GM12878 (cell line): ENCODE results near the gene DHDDS. TPM values are rescaled to one million over a fixed set of nuclear protein-coding genes. Genes with fewer than 3 reads are reported as not detected.

Experiments used
- NR2F1 ChIP-seq: fragments of 450-650 bp; conservative IDR thresholded peaks from 2 replicates; pipeline ENCODE4 v1.6.1; 2017; ENCODE audit warnings: mild to moderate bottlenecking
- ZNF622 ChIP-seq: fragments of 450-650 bp; IDR thresholded peaks from 2 replicates; pipeline ENCODE4 v1.6.1; 2017; ENCODE audit warnings: mild to moderate bottlenecking, inconsistent platforms
- polyA plus RNA-seq, 11 experiments: library from polyadenylated mRNA; depleted of rRNA in 4 of 11; unstranded in 6 of 11; stranded (reverse) in 5 of 11; fragments of >200 nt; fragmentation: Nextera tagmentation in 4 of 11; fragmentation: Illumina TruSeq in 1 of 11; extraction: Ambion mirVana in 4 of 11; extraction: Trizol in 1 of 11; gene quantifications; 1 replicate in 1 of 11; 2 replicates in 10 of 11; pipeline versions ENCODE4 v1.2.1 to v1.2.3, GENCODE V29; 2011 to 2016; ENCODE audit warnings: inconsistent platforms in 2 of 11, missing spikeins in 2 of 11, low read depth in 1 of 11
- total RNA-seq, 4 experiments: library from RNA; depleted of rRNA in 3 of 4; stranded (reverse); fragments of >200 nt in 3 of 4; fragmentation: Illumina TruSeq in 1 of 4; extraction: Trizol in 1 of 4; gene quantifications; 2 replicates each; pipeline versions ENCODE4 v1.2.1 to v1.2.3, GENCODE V29; 2013 to 2021
- TF ChIP-seq, protein P1 (sequence below): IDR thresholded peaks from 2 replicates; pipeline ENCODE4 v1.6.1; 2012; ENCODE audit warnings: improper control_type of control experiment, low read depth, low read length; ENCODE audit not compliant: insufficient replicate concordance

Gene DHDDS
- total and polyA plus RNA-seq, 10 of the 15 experiments (the other 5 are each of a cell fraction or from before 2014, with no cell fraction given) = 22.7 to 47.5 (median 36.4) TPM

- TF ChIP-seq, protein P1, sequence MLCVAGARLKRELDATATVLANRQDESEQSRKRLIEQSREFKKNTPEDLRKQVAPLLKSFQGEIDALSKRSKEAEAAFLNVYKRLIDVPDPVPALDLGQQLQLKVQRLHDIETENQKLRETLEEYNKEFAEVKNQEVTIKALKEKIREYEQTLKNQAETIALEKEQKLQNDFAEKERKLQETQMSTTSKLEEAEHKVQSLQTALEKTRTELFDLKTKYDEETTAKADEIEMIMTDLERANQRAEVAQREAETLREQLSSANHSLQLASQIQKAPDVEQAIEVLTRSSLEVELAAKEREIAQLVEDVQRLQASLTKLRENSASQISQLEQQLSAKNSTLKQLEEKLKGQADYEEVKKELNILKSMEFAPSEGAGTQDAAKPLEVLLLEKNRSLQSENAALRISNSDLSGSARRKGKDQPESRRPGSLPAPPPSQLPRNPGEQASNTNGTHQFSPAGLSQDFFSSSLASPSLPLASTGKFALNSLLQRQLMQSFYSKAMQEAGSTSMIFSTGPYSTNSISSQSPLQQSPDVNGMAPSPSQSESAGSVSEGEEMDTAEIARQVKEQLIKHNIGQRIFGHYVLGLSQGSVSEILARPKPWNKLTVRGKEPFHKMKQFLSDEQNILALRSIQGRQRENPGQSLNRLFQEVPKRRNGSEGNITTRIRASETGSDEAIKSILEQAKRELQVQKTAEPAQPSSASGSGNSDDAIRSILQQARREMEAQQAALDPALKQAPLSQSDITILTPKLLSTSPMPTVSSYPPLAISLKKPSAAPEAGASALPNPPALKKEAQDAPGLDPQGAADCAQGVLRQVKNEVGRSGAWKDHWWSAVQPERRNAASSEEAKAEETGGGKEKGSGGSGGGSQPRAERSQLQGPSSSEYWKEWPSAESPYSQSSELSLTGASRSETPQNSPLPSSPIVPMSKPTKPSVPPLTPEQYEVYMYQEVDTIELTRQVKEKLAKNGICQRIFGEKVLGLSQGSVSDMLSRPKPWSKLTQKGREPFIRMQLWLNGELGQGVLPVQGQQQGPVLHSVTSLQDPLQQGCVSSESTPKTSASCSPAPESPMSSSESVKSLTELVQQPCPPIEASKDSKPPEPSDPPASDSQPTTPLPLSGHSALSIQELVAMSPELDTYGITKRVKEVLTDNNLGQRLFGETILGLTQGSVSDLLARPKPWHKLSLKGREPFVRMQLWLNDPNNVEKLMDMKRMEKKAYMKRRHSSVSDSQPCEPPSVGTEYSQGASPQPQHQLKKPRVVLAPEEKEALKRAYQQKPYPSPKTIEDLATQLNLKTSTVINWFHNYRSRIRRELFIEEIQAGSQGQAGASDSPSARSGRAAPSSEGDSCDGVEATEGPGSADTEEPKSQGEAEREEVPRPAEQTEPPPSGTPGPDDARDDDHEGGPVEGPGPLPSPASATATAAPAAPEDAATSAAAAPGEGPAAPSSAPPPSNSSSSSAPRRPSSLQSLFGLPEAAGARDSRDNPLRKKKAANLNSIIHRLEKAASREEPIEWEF = no peak
- TF ChIP-seq ZNF622 (no peak), NR2F1 (no peak)
- TF ChIP-seq, all 136 proteins: peak for 4
Observed at GRCh38 chr1:26520339-26520738, 88.2 kb downstream of the DHDDS start (continued).

Other genes starting within 250 kb of the DHDDS start
Only the 7 nearest of the 10 such genes appear.
- 8.1 and 8.5 TPM in 2 replicates for gene UBXN11, start 125.7 kb upstream of the DHDDS start, total RNA-seq (2014; rRNA removed)
- gene UBXN11, start 125.7 kb upstream of the DHDDS start, total RNA-seq (2014; rRNA removed; fragmentation: Illumina TruSeq; extraction: Trizol) = 5.7 and 6.2 TPM in 2 replicates
- 16.8 and 19.3 TPM in 2 replicates for gene UBXN11, start 125.7 kb upstream of the DHDDS start, total RNA-seq (2021)
- 7.6 and 10.8 TPM in 2 replicates for gene UBXN11, start 125.7 kb upstream of the DHDDS start, polyA plus RNA-seq (2011; rRNA removed)
- gene UBXN11, start 125.7 kb upstream of the DHDDS start, polyA plus RNA-seq (2014; fragmentation: Illumina TruSeq; extraction: Trizol) = 3.5 and 8.1 TPM in 2 replicates
- gene UBXN11, start 125.7 kb upstream of the DHDDS start, polyA plus RNA-seq (2014; fragmentation: Nextera tagmentation; extraction: Ambion mirVana) = 1 to 10 TPM in 1 of 2 experiments, under 1 TPM in 1; 0.32 to 1.2 TPM
- 24.3 and 26.5 TPM in 2 replicates for gene UBXN11, start 125.7 kb upstream of the DHDDS start, polyA plus RNA-seq (2014; rRNA removed)
- 10 to 100 TPM; 27.7 to 34.4 TPM for gene UBXN11, start 125.7 kb upstream of the DHDDS start, polyA plus RNA-seq (2016; fragmentation: Nextera tagmentation; extraction: Ambion mirVana)
- gene CD52, start 114.4 kb upstream of the DHDDS start, total RNA-seq (2014; rRNA removed) = 237 and 262 TPM in 2 replicates
- 637 and 673 TPM in 2 replicates for gene CD52, start 114.4 kb upstream of the DHDDS start, total RNA-seq (2014; rRNA removed; fragmentation: Illumina TruSeq; extraction: Trizol)
- gene CD52, start 114.4 kb upstream of the DHDDS start, total RNA-seq (2021) = 291 and 301 TPM in 2 replicates
- gene CD52, start 114.4 kb upstream of the DHDDS start, polyA plus RNA-seq (2011; rRNA removed) = 453 and 508 TPM in 2 replicates
- gene CD52, start 114.4 kb upstream of the DHDDS start, polyA plus RNA-seq (2014; fragmentation: Illumina TruSeq; extraction: Trizol) = 882 and 1,118 TPM in 2 replicates
- gene CD52, start 114.4 kb upstream of the DHDDS start, polyA plus RNA-seq (2014; fragmentation: Nextera tagmentation; extraction: Ambion mirVana) = 1,000 to 10,000 TPM; 2,664 to 2,736 TPM
- 488 and 610 TPM in 2 replicates for gene CD52, start 114.4 kb upstream of the DHDDS start, polyA plus RNA-seq (2014; rRNA removed)
- 100 to 1,000 TPM; 382 to 390 TPM for gene CD52, start 114.4 kb upstream of the DHDDS start, polyA plus RNA-seq (2016; fragmentation: Nextera tagmentation; extraction: Ambion mirVana)
- gene CRYBG2, start 78.2 kb upstream of the DHDDS start, total RNA-seq (2014; rRNA removed) = 0.06 TPM in 1 of 2 replicates, not detected in the other
- gene CRYBG2, start 78.2 kb upstream of the DHDDS start, total RNA-seq (2014; rRNA removed; fragmentation: Illumina TruSeq; extraction: Trizol) = not detected in 2 replicates
- 0.03 TPM in 1 of 2 replicates, not detected in the other for gene CRYBG2, start 78.2 kb upstream of the DHDDS start, total RNA-seq (2021)
- 0.16 and 0.30 TPM in 2 replicates for gene CRYBG2, start 78.2 kb upstream of the DHDDS start, polyA plus RNA-seq (2011; rRNA removed)
- not detected in 2 replicates for gene CRYBG2, start 78.2 kb upstream of the DHDDS start, polyA plus RNA-seq (2014; fragmentation: Illumina TruSeq; extraction: Trizol)
- not detected for gene CRYBG2, start 78.2 kb upstream of the DHDDS start, polyA plus RNA-seq (2014; fragmentation: Nextera tagmentation; extraction: Ambion mirVana)
- gene CRYBG2, start 78.2 kb upstream of the DHDDS start, polyA plus RNA-seq (2014; rRNA removed) = 0.04 and 0.25 TPM in 2 replicates
- 1 to 10 TPM in 1 of 2 experiments, under 1 TPM in 1; 0.50 to 1.2 TPM for gene CRYBG2, start 78.2 kb upstream of the DHDDS start, polyA plus RNA-seq (2016; fragmentation: Nextera tagmentation; extraction: Ambion mirVana)
- gene ZNF683, start 59.6 kb upstream of the DHDDS start, total RNA-seq (2014; rRNA removed) = not detected in 2 replicates
- gene ZNF683, start 59.6 kb upstream of the DHDDS start, total RNA-seq (2014; rRNA removed; fragmentation: Illumina TruSeq; extraction: Trizol) = not detected in 2 replicates
- not detected in 2 replicates for gene ZNF683, start 59.6 kb upstream of the DHDDS start, total RNA-seq (2021)
- gene ZNF683, start 59.6 kb upstream of the DHDDS start, polyA plus RNA-seq (2011; rRNA removed) = not detected in 2 replicates
- gene ZNF683, start 59.6 kb upstream of the DHDDS start, polyA plus RNA-seq (2014; fragmentation: Illumina TruSeq; extraction: Trizol) = not detected in 2 replicates
- not detected for gene ZNF683, start 59.6 kb upstream of the DHDDS start, polyA plus RNA-seq (2014; fragmentation: Nextera tagmentation; extraction: Ambion mirVana)
- gene ZNF683, start 59.6 kb upstream of the DHDDS start, polyA plus RNA-seq (2014; rRNA removed) = not detected in 2 replicates
- gene ZNF683, start 59.6 kb upstream of the DHDDS start, polyA plus RNA-seq (2016; fragmentation: Nextera tagmentation; extraction: Ambion mirVana) = not detected
- not detected in 2 replicates for gene LIN28A, start 21.5 kb upstream of the DHDDS start, total RNA-seq (2014; rRNA removed)
- gene LIN28A, start 21.5 kb upstream of the DHDDS start, total RNA-seq (2014; rRNA removed; fragmentation: Illumina TruSeq; extraction: Trizol) = not detected in 2 replicates
- 0.58 and 0.59 TPM in 2 replicates for gene LIN28A, start 21.5 kb upstream of the DHDDS start, total RNA-seq (2021)
- not detected in 2 replicates for gene LIN28A, start 21.5 kb upstream of the DHDDS start, polyA plus RNA-seq (2011; rRNA removed)
- not detected in 2 replicates for gene LIN28A, start 21.5 kb upstream of the DHDDS start, polyA plus RNA-seq (2014; fragmentation: Illumina TruSeq; extraction: Trizol)
- gene LIN28A, start 21.5 kb upstream of the DHDDS start, polyA plus RNA-seq (2014; fragmentation: Nextera tagmentation; extraction: Ambion mirVana) = not detected
- gene LIN28A, start 21.5 kb upstream of the DHDDS start, polyA plus RNA-seq (2014; rRNA removed) = not detected in 2 replicates
- under 1 TPM; 0.13 to 0.30 TPM for gene LIN28A, start 21.5 kb upstream of the DHDDS start, polyA plus RNA-seq (2016; fragmentation: Nextera tagmentation; extraction: Ambion mirVana)
- gene HMGN2, start 40.1 kb downstream of the DHDDS start, total RNA-seq (2014; rRNA removed) = 678 and 698 TPM in 2 replicates
- gene HMGN2, start 40.1 kb downstream of the DHDDS start, total RNA-seq (2014; rRNA removed; fragmentation: Illumina TruSeq; extraction: Trizol) = 496 and 526 TPM in 2 replicates
- gene HMGN2, start 40.1 kb downstream of the DHDDS start, total RNA-seq (2021) = 687 and 709 TPM in 2 replicates
- gene HMGN2, start 40.1 kb downstream of the DHDDS start, polyA plus RNA-seq (2011; rRNA removed) = 249 and 328 TPM in 2 replicates
- gene HMGN2, start 40.1 kb downstream of the DHDDS start, polyA plus RNA-seq (2014; fragmentation: Illumina TruSeq; extraction: Trizol) = 937 and 999 TPM in 2 replicates
- gene HMGN2, start 40.1 kb downstream of the DHDDS start, polyA plus RNA-seq (2014; fragmentation: Nextera tagmentation; extraction: Ambion mirVana) = 100 to 1,000 TPM; 615 to 830 TPM
- gene HMGN2, start 40.1 kb downstream of the DHDDS start, polyA plus RNA-seq (2014; rRNA removed) = 348 and 380 TPM in 2 replicates
- gene HMGN2, start 40.1 kb downstream of the DHDDS start, polyA plus RNA-seq (2016; fragmentation: Nextera tagmentation; extraction: Ambion mirVana) = 1,000 to 10,000 TPM; 2,526 to 2,682 TPM
- gene RPS6KA1, start 97.4 kb downstream of the DHDDS start, total RNA-seq (2014; rRNA removed) = 118 and 136 TPM in 2 replicates
- 75.2 and 83.4 TPM in 2 replicates for gene RPS6KA1, start 97.4 kb downstream of the DHDDS start, total RNA-seq (2014; rRNA removed; fragmentation: Illumina TruSeq; extraction: Trizol)
- 115 and 116 TPM in 2 replicates for gene RPS6KA1, start 97.4 kb downstream of the DHDDS start, total RNA-seq (2021)
- gene RPS6KA1, start 97.4 kb downstream of the DHDDS start, polyA plus RNA-seq (2011; rRNA removed) = 53.7 and 92.1 TPM in 2 replicates
- 72.1 and 74.9 TPM in 2 replicates for gene RPS6KA1, start 97.4 kb downstream of the DHDDS start, polyA plus RNA-seq (2014; fragmentation: Illumina TruSeq; extraction: Trizol)
- gene RPS6KA1, start 97.4 kb downstream of the DHDDS start, polyA plus RNA-seq (2014; fragmentation: Nextera tagmentation; extraction: Ambion mirVana) = 1 to 10 TPM; 5.0 to 9.9 TPM
- 89.3 and 90.9 TPM in 2 replicates for gene RPS6KA1, start 97.4 kb downstream of the DHDDS start, polyA plus RNA-seq (2014; rRNA removed)
- 100 to 1,000 TPM in 1 of 2 experiments, 10 to 100 TPM in 1; 99.4 to 106 TPM for gene RPS6KA1, start 97.4 kb downstream of the DHDDS start, polyA plus RNA-seq (2016; fragmentation: Nextera tagmentation; extraction: Ambion mirVana)